Ovary (tissue), 9 donors: ENCODE data around the gene CHMP3. TPM values are rescaled to one million over a fixed set of nuclear protein-coding genes. Genes with fewer than 3 reads are reported as not detected.

Experiments
- DNase-seq, 5 donors: peaks; one replicate each; pipeline ENCODE4 v3.0.0-alpha.2; 2019 to 2020
- H3K27ac ChIP-seq, 2 donors: fragments of 200-600 bp; one replicate each; pipeline versions ENCODE4 v1.5.1 to v1.8.0; 2019 to 2022
- H3K27me3 ChIP-seq: fragments of 200-600 bp; one replicate; pipeline ENCODE4 v1.8.0; 2022
- H3K36me3 ChIP-seq: fragments of 200-600 bp; sonication (generic); one replicate; pipeline ENCODE4 v1.5.1; 2019
- H3K4me1 ChIP-seq: one replicate; pipeline ENCODE4 v1.8.1; 2013; ENCODE audit warnings: mild to moderate bottlenecking, moderate library complexity; ENCODE audit not compliant: insufficient read depth
- H3K4me3 ChIP-seq: fragments of 200-600 bp; sonication (generic); one replicate; pipeline ENCODE4 v1.5.1; 2017
- H3K9me3 ChIP-seq, 2 donors: fragments of 200-600 bp in 1 of 2; sonication (generic) in 1 of 2; one replicate each; pipeline versions ENCODE4 v1.5.1 to v1.8.1; 2013 to 2019; ENCODE audit warnings: mild to moderate bottlenecking in 1 of 2, moderate library complexity in 1 of 2
- EP300 ChIP-seq: sonication (generic); formaldehyde crosslinking; IDR thresholded peaks from one replicate; pipeline ENCODE4 v1.6.1; 2017; ENCODE audit warnings: antibody characterized with exemption
- POLR2A ChIP-seq: fragments of 450-650 bp; IDR thresholded peaks from one replicate; pipeline ENCODE4 v1.6.1; 2017; ENCODE audit warnings: antibody characterized with exemption, mild to moderate bottlenecking, moderate library complexity
- WGBS, 3 donors: extraction: QIAGEN DNeasy Blood & Tissue Kit in 1 of 3; methylation state at CpG; one replicate each; pipeline versions ENCODE4 v1.1.5 to v1.1.7; 2013 to 2017; 5-methylcytosine and 5-hydroxymethylcytosine counted together
- intact Hi-C, 4 donors: fragments of 100-400 bp; cut with DNase I; formaldehyde crosslinking; loops; one replicate each; pipeline versions ENCODE4 v1.11.0 to v1.15.1; 2022 to 2023
- polyA plus RNA-seq, 2 donors: library from polyadenylated mRNA; stranded (reverse); fragments of 200-250 nt in 1 of 2; fragments of 350-450 nt in 1 of 2; fragmentation: Illumina TruSeq in 1 of 2; extraction: RNeasy Lipid Tissue Mini Kit (QIAGEN cat#74804) in 1 of 2; gene quantifications; one replicate each; pipeline ENCODE4 v1.2.3, GENCODE V29; 2013 to 2014
- small RNA-seq: library from RNA; depleted of rRNA; stranded (forward); fragments of <200 nt; gene quantifications from one replicate; pipeline ENCODE3, GENCODE V24; 2016
- total RNA-seq, 7 donors: library from RNA; depleted of rRNA in 2 of 7; stranded (reverse); fragments of >200 nt in 2 of 7; fragmentation: NEBNext Ultra II Directional in 3 of 7; extraction: Animal tissue kit (Norgen Biotek cat#: 25700) in 3 of 7; gene quantifications; one replicate each; pipeline versions ENCODE4 v1.1.0 to v1.2.4, GENCODE V29; 2016 to 2023
- TF ChIP-seq, protein P1 (sequence below), 3 donors: fragments of 450-650 bp in 2 of 3; fragments of 200-600 bp in 1 of 3; IDR thresholded peaks; one replicate each; pipeline versions ENCODE4 v1.5.1 to v1.8.0; 2016 to 2022; ENCODE audit warnings: antibody characterized with exemption in 3 of 3, mild to moderate bottlenecking in 1 of 3
- donor health status: DM: no; HTN: no; CAD: no; lungs with moderate emphysema.
- donor health status: DM: no; HTN: no; CAD: no.
- donor health status: Bipolar disorder and iron deficiency.
- donor health status: DM: yes; HTN: yes; CAD: no.
- donor health status: DM: no; HTN: no; CAD: no.
- donor health status: DM: yes; HTN: yes; CAD: no.

The CHMP3 gene
- total and polyA plus RNA-seq, 9 donors: 38.6 to 255 (median 94.2) TPM

GRCh38 chr2:86455181-86455580 lies 108.1 kb downstream of the CHMP3 start:
- Histone ChIP-seq H3K27ac (no peak overlapping the region), H3K4me3 (no peak overlapping the region), H3K9me3 (no peaks in the 10 kb centered on the region), H3K36me3 (no peaks in the 10 kb centered on the region), H3K27me3 (no peaks in the 10 kb centered on the region), H3K4me1 (peaks cover 7% of the 10 kb centered on the region)
- no peak for TF ChIP-seq EP300
- TF ChIP-seq, protein P1, sequence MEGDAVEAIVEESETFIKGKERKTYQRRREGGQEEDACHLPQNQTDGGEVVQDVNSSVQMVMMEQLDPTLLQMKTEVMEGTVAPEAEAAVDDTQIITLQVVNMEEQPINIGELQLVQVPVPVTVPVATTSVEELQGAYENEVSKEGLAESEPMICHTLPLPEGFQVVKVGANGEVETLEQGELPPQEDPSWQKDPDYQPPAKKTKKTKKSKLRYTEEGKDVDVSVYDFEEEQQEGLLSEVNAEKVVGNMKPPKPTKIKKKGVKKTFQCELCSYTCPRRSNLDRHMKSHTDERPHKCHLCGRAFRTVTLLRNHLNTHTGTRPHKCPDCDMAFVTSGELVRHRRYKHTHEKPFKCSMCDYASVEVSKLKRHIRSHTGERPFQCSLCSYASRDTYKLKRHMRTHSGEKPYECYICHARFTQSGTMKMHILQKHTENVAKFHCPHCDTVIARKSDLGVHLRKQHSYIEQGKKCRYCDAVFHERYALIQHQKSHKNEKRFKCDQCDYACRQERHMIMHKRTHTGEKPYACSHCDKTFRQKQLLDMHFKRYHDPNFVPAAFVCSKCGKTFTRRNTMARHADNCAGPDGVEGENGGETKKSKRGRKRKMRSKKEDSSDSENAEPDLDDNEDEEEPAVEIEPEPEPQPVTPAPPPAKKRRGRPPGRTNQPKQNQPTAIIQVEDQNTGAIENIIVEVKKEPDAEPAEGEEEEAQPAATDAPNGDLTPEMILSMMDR (IDR thresholded peaks at IDR 0.05): no peak
- no peak for TF ChIP-seq POLR2A
- DNase-seq: no peak
- WGBS, 3 donors: 95 to 97% (median 96%) methylated on average over 5 of the region's 5 CpGs
- intact Hi-C loops: loop anchor here in 1 of 4 donors (5.0 kb wide), 1 partner anchor 342 kb away; no protein-coding TSS in a partner anchor

- DNase-seq: no peak
- H3K4me3 ChIP-seq: no peak overlapping the region
- H3K4me1 ChIP-seq: peaks cover 9% of the 10 kb centered on the region
- no peak for TF ChIP-seq POLR2A
- TF ChIP-seq, protein P1 (IDR thresholded peaks at IDR 0.05): no peak
- no peak for TF ChIP-seq EP300
- H3K27ac ChIP-seq: no peak overlapping the region
- intact Hi-C loops: no loop called here
- H3K27me3 ChIP-seq: no peaks in the 10 kb centered on the region
- no peaks in the 10 kb centered on the region for H3K9me3 ChIP-seq
- H3K36me3 ChIP-seq: no peaks in the 10 kb centered on the region
Measured at GRCh38 chr2:86454238-86454637, 109.0 kb downstream of the CHMP3 start.

- Histone ChIP-seq H3K36me3 (no peaks in the 10 kb centered on the region), H3K27ac (no peak overlapping the region), H3K27me3 (no peaks in the 10 kb centered on the region), H3K4me1 (peaks cover 9% of the 10 kb centered on the region), H3K9me3 (no peaks in the 10 kb centered on the region), H3K4me3 (no peak overlapping the region)
- WGBS, 3 donors: 1 to 8% (median 2%) methylated on average over 2 of the region's 2 CpGs
- intact Hi-C loops: no loop called here
- TF ChIP-seq, protein P1 (IDR thresholded peaks at IDR 0.05): no peak
- TF ChIP-seq EP300 (no peak), POLR2A (no peak)
- DNase-seq: peak in 4 of 5 donors; percentile 39 to 68 (median 58)
Measured at GRCh38 chr2:86453836-86454235, 109.4 kb downstream of the CHMP3 start.

Small RNAs within 50 kb of the gene (small RNA-seq; reads per million reads assigned to genes)
- gene RNU6-640P: not detected

Other genes starting within 250 kb of the CHMP3 start
- gene REEP1, start 225.8 kb downstream of the CHMP3 start, total RNA-seq: 10 to 100 TPM in 1 of 7 donors, 1 to 10 TPM in 3, under 1 TPM in 3; 0.58 to 35.7 (median 2.0) TPM
- 10 to 100 TPM in 1 of 2 donors, 1 to 10 TPM in 1; 1.1 to 12.0 TPM for gene REEP1, start 225.8 kb downstream of the CHMP3 start, polyA plus RNA-seq
- gene KDM3A, start 122.1 kb downstream of the CHMP3 start, total RNA-seq: 10 to 100 TPM; 31.7 to 53.0 (median 40.8) TPM
- gene KDM3A, start 122.1 kb downstream of the CHMP3 start, polyA plus RNA-seq: 10 to 100 TPM; 23.3 to 58.4 TPM
- gene RNF103, start 60.4 kb upstream of the CHMP3 start, total RNA-seq: 10 to 100 TPM; 24.9 to 38.4 (median 32.4) TPM
- gene RNF103, start 60.4 kb upstream of the CHMP3 start, polyA plus RNA-seq: 10 to 100 TPM; 24.1 to 55.2 TPM
- gene RMND5A, start 156.8 kb upstream of the CHMP3 start, total RNA-seq: 10 to 100 TPM; 22.9 to 31.1 (median 26.4) TPM
- gene RMND5A, start 156.8 kb upstream of the CHMP3 start, polyA plus RNA-seq: 10 to 100 TPM; 11.2 to 27.2 TPM
- 1 to 10 TPM in 4 of 7 donors, under 1 TPM in 3; 0.53 to 2.1 (median 1.1) TPM for gene CD8A, start 227.5 kb upstream of the CHMP3 start, total RNA-seq
- 10 to 100 TPM in 1 of 2 donors, 1 to 10 TPM in 1; 1.1 to 10.0 TPM for gene CD8A, start 227.5 kb upstream of the CHMP3 start, polyA plus RNA-seq